Peyer's patch (tissue), 4 donors: Measurements from ENCODE around the gene SOX10.

Source experiments
- CTCF ChIP-seq, 6 experiments: fragments of 450-650 bp in 4 of 6; fragments of 200-600 bp in 2 of 6; sonication (generic) in 1 of 6; IDR thresholded peaks; one replicate each; pipeline ENCODE4 v1.5.1; 2017 to 2019; ENCODE audit warnings: antibody characterized with exemption in 6 of 6, mild to moderate bottlenecking in 3 of 6, moderate library complexity in 1 of 6
- POLR2A ChIP-seq, 2 donors: fragments of 450-650 bp; IDR thresholded peaks; one replicate each; pipeline ENCODE4 v1.5.1; 2017; ENCODE audit warnings: antibody characterized with exemption in 2 of 2, mild to moderate bottlenecking in 2 of 2, moderate library complexity in 2 of 2

GRCh38 chr22:37930270-37930951 lies 53.9 kb downstream of the SOX10 start:
- TF ChIP-seq CTCF (IDR thresholded peaks at IDR 0.05) (peak in 3 of 6 experiments; percentile 4 to 18 (median 14)), POLR2A (IDR thresholded peaks at IDR 0.05) (no peak)
